GM18505 (cell line): Measurements from ENCODE around the gene LHX2.
"Not testable (repeated sequence)": the region's sequence is repeated elsewhere in the genome, so short reads cannot be mapped to it uniquely, and the experiment has no call there.

ENCODE experiments used
- ATAC-seq: cut with Tn5 transposase; IDR thresholded peaks from one replicate; pipeline ENCODE4 v1.9.1; 2021; ENCODE audit not compliant: unreplicated experiment
- POLR2A ChIP-seq: IDR thresholded peaks from 4 replicates; pipeline ENCODE4 v1.6.1; 2011; ENCODE audit warnings: borderline replicate concordance; ENCODE audit not compliant: insufficient read depth, insufficient read length; ENCODE audit errors: extremely low read depth

Gene LHX2, protein sequence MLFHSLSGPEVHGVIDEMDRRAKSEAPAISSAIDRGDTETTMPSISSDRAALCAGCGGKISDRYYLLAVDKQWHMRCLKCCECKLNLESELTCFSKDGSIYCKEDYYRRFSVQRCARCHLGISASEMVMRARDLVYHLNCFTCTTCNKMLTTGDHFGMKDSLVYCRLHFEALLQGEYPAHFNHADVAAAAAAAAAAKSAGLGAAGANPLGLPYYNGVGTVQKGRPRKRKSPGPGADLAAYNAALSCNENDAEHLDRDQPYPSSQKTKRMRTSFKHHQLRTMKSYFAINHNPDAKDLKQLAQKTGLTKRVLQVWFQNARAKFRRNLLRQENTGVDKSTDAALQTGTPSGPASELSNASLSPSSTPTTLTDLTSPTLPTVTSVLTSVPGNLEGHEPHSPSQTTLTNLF

DNA sequence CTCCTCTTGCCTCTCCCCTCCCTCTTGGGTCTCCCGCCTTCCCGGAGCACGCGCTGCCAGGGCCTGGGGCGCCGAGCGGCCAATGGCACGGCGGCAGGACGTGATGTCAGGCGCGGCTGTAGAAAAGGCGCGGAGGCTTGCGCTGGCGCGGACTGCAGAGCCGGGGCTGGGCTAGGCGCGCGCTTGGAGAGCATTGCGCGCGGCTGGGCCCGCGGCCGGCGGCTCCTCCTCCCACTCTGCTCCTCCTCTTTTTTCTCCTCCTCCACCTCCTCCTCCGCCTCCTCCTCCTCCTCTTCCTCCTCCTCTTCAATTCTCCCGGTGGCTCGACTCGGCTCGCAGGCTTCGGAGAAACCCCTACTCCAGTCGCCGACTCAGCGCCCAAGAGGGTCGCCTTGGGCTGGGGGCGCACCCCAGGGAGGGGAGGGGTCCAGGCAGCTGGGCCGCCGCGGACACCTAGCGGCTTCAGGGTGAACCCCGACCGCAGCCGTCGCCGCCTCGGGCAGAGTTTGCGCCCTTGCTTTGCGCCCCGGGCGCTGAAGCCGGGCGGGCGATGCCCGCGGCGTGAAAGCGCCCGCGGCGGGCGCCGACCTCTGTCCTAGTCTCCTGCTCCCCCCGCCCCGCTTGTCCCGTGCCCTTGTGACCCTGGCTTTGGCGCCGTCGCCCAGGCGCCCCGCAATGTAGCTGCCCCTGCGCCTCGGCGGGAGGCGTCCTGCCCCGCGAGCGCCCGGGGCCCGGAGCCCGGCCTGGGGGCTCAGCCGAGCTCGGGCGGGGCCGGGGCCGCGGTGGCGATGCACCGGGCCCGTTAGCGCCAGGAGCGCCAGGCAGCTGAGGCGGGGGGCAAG lies at the start of gene LHX2:
LHX2 (plus strand) TSS at position 309 of the 842 bp plus-strand sequence. CDS start 581 bp downstream, outside the sequence.
- no peak for TF ChIP-seq POLR2A
- no peak for ATAC-seq

DNA sequence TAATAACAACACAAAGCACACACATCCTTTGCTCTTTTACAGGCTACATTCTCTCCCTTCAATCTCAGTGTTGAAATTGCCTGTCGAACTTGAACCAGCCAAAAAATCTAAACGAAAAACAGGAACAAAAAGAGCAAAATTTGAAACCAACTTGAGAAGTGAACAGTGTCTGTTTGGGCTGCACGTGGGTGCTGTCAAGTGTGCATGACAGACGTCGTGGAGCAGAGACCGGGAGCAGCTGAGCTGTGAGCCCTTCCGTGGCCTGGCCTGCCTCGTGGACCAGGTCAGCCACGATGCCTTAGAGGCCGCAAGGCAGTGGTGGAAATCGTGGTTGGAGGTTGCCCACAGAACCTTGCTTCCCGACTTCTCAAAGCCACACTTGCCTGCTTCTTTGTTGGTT lies 46.8 kb upstream of the LHX2 start:
- ATAC-seq, result no peak
- no peak for TF ChIP-seq POLR2A

DNA sequence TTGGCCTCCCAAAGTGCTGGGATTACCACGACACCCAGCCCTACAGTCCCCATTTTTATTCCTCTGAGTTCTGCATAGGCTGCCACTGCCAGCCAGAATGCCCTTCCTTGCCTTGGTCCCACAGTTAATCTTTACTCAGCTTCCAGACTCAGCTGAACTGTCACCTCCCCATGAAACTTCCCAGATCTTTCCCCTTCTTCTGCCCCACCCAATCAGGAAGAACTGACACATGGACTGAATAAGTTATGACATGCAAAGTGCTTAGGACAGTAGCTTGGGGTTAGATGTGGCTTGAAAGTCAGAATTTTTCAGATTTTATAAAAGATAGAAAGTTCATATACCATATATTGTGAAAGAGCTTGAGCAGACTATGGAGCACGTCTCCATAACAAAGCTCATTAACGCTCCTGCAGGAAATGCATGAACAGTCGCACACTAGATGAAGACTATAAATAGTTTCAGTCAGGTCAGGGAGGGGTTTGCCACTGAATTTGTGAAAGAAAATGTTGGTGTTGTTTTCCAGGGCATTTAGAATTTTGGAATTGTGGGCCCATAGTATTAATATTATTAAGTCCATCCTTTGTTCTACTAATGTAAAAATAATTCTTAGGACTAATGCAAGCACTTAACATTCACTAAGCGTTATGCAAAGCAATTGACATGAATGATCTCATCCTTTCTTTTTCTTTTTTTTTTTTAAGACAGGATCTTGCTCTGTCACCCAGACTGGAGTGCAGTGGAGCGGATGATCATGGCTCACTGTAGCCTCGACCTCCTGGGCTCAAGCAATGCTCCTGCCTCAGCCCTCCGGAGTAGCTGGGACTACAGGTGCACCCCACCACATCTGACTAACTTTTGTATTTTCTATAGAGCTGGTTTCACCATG lies 45.5 kb upstream of the LHX2 start:
- no peak for ATAC-seq
- no peak for TF ChIP-seq POLR2A

DNA sequence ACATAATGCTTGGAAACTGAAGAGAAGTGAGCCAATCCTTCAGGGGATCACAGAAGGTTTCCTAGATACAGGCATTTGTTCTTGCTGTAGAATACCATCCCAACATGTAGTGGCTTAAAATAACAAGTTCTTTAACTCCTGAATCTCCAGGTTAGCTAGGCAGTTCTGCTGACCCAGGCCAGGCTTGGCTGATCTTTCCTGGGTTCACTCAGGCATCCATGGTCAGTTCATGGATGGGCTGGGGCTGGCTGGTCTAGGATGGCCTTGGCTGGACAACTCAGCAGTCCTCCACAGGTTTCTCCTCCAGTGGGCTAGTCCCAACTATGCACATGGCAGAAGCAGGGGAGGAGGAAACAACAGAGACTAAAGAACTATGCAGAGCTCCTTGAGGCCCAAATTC lies 44.2 kb upstream of the LHX2 start:
- no peak for ATAC-seq
- no peak for TF ChIP-seq POLR2A

DNA sequence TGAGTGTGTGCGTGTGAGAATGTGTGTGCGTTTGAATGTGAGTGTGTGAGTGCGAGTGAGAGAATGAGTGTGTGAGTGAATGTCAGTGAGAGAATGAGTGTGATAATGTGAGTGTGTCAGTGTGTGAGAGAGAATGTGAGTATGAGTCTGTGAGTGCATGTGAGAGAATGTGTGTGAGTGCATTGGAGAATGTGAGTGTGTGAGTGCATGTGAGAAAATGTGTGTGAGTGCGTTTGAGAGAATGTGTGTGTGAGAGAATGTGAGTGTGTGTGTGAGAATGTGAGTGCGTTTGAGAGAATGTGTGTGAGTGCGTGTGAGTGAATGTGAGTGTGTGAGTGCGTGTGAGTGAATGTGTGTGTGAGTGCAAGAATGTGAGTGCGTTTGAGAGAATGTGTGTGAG lies 39.0 kb upstream of the LHX2 start:
- no peak for TF ChIP-seq POLR2A
- ATAC-seq, result no peak

DNA sequence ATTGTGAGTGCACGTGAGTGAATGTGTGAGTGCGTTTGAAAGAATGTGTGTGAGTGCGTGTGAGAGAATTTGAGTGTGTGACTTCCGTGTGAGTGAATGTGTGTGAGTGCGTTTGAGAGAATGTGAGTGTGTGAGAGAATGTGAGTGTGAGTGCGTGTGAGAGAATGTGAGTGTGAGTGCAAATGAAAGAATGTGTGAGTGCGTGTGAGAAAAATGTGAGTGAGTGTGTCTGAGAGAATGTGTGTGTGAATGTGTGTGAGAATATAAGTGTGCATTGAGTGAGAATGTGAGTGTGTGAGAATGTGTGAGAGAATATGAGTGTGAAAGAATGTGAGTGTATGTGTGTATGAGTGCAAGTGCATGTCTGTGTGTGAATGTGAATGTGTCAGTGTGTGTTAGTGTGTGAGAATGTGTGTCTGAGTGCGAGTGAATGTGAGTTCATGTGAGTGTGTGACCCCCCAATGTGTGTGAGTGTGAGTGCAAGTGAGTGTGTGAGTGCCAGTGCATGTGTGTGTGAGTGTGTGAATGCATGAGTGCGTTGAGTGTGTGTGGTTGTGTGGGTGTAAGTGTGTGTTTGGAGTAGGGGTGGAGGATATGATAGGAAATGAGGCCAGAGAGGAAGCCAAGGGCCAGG lies 37.9 kb upstream of the LHX2 start:
- TF ChIP-seq POLR2A, result no peak

DNA sequence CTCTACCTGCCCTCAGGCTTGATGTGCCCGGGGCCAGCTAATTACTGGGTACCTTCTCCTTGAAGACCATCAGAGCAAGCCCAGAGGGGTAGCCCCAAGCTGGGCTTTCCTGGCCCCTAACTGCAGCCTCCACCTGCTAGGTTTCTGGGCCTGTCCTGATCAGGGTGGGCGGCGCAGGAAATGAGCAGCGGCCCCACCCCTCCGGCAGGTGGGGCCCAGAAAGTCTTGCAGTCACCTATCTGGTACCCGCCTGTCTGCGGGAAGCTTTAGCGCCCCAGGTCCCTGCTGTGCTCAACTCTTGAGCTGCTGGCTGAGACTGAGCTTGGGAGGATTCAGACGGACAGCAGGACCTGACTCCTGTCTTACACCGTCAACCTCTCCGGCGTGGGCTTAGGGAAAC lies 37.1 kb upstream of the LHX2 start:
- ATAC-seq, result no peak
- no peak for TF ChIP-seq POLR2A

More for the DNA sequence above, 37.9 kb upstream of the LHX2 start:
- no peak for ATAC-seq

DNA sequence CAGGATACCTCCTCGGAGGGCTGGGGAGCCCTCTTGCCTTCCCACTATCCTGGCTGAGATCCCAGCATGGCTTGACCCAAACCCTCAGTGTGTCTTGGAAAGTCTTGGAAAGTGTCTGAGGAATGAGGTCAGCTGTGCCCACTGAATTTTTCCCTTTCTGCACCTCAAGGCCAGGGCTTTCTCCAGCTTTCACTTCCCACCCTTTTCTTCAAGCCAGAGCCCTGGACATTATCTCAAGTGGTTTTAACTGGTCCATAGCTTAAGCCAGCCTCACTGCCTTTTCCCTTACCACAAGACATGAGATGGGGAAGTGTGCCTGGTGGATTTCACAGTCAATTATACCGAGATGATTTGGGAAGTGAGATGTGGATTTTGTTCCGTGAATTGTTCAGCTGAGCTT lies 35.7 kb upstream of the LHX2 start:
- TF ChIP-seq POLR2A, result no peak
- ATAC-seq, result no peak

DNA sequence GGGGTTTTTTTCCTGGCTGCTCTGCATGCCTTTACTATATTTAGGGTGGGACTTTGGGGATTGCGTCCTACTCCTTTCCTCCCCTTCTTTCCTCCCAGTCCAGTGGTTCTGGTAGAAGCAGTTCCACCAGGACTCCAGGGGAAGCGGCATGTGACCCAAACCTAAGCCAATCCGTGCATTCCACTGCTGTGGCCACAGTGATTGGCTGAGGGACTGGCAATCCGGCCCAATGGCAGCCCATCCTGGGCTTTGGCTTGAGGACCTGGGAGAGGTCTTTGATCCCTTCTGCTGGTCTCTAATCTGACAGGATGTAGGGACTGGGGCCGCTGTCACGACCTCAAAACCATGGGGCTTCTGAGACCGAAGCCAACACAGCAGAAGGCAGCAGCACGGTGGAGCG lies 35.0 kb upstream of the LHX2 start:
- ATAC-seq, result not testable (repeated sequence)

DNA sequence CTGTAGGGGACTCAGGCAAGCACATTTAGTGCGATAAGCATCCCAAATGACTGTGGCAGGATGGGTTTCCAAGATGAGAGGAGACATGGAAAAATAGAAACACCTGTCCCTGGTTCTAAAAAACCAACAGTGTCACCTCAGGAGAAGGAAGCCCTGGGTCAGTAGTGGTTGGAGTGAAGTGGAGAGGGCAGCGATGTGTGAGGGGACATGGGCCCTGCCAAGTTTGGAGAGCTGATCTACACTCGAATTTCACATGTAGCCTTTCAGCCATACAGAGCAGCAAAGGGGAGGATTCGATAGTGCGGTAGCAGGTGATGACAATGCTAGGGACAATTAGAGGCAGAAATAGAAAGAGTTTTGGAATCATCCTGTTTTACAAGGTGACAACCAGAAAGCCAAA lies 32.6 kb upstream of the LHX2 start:
- no peak for TF ChIP-seq POLR2A
- no peak for ATAC-seq

DNA sequence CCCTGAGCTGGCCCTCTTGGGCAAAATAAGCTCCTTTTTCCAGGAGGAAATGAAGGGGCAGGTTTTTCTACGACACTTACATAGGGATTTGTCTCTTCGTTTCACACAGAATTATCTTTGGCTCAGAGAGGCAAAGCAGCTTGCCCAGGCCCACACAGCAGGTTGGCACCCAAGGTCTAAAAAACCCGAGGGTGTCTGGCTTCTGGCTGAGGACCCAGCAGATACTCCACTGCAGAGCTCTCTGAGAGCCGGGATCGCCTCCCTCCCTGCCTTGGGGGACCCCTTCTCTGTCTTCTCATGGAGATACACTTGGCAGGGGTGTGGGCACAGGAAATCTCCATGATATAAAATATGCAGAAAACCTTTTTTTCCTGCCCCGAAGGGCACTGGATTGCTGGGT lies 29.0 kb upstream of the LHX2 start:
- ATAC-seq, result no peak
- TF ChIP-seq POLR2A, result no peak

DNA sequence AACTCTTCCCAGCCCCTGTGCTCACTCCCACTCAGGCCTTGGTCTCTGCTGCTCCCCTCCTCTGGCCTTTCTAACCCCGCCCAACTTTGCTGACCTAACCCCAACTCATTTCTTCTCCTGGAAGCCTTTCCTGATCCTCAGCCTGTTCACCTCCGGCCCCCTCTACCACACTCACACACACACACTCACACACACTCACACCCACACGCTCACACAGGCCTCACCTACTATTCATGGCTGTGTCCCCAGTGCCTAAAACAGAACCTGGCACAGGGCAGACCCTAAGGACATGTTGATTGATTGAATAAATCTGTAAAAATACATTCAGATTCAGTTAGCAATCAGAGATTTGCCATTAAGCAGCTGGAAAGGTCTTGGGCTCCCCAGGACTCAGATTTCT lies 28.5 kb upstream of the LHX2 start:
- no peak for ATAC-seq
- no peak for TF ChIP-seq POLR2A

DNA sequence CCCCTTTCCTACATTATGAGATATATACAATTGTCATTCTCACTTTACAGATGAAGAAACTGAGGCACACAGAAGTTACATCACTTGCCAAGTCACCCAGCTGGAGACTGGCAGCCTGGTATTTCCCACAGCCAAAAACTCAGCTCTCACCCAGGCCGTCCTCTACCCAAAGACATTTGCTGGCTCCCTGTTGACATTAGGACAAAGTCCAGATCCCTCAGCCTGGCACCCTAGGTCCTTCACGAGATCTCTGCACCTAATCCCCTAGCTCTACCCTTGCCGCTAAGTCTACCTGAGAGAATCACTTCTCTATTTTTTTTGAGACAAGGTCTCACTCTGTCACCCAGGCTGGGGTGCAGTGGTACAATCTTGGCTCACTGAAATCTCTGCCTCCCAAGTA lies 26.8 kb upstream of the LHX2 start:
- no peak for TF ChIP-seq POLR2A
- ATAC-seq, result no peak

DNA sequence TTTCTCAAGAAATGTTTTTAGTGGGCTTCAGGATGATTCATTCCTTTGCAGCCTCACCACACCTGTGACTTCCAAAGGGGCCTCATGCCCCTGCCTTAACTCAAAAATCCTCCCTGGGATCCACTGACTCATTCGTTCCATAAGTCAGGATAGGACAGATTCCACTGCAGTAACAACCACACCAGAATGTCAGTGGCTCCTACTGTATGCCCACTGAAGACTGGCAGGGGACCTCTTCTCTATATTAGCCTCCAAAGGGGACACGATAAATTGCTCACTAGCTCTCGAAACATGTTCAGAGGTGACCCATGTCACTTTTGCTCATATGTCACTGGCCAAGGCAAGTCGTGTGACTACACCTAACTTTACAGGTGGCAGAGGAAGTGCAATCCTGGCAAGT lies 25.7 kb upstream of the LHX2 start:
- no peak for ATAC-seq
- no peak for TF ChIP-seq POLR2A

DNA sequence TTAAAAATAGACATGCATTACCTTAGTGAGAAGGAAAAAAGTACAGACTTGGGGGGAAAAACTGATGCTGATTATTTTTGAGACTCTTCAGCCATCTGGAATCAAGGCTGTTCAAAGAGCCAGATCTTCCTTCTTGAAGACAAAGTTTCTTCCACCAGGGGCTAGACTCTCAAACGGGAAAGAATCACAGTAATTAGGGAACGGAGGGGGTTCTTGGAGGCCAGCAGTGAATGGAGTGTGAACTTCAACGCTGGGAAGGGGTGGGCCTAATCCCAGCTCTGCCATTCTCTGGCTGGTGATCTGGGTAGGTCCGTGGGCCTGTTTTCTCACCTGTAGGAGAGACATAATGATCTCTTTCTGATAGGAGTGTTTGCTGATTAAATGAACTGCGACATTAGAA lies 21.1 kb upstream of the LHX2 start:
- no peak for ATAC-seq
- no peak for TF ChIP-seq POLR2A

DNA sequence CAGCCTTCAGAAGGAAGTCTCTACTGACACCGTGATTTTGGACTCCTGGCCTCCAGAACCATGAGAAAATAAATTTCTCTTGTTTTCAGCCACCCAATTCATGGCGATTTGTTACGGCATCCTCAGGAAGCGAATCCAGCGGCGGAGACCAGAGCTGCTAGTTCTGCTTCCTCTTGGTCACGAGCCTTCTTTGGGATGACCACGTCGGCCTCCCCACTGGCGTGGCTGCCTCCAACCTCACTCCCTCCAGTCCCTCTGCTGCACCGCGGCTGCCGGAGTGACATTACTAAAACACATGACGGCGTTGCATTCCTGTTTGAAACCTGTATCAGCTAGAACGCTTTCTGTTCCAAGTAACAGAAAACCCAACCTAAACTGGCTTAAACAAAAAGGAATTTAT lies 18.9 kb upstream of the LHX2 start:
- ATAC-seq, result not testable (repeated sequence)
